NCI-H2081 treated with DMSO at 0.1 percent for 48 hours (cell line): ENCODE results near the gene TRIM28.
A peak's percentile ranks its signal among the peaks of the same experiment; 100 is the strongest.
"Not testable (repeated sequence)": the region's sequence is repeated elsewhere in the genome, so short reads cannot be mapped to it uniquely, and the experiment has no call there.

Experiments used
- DNase-seq: peaks from one replicate; lab custom pipeline; 2025; lab: John Stamatoyannopoulos, UW

TRIM28 gene

DNA sequence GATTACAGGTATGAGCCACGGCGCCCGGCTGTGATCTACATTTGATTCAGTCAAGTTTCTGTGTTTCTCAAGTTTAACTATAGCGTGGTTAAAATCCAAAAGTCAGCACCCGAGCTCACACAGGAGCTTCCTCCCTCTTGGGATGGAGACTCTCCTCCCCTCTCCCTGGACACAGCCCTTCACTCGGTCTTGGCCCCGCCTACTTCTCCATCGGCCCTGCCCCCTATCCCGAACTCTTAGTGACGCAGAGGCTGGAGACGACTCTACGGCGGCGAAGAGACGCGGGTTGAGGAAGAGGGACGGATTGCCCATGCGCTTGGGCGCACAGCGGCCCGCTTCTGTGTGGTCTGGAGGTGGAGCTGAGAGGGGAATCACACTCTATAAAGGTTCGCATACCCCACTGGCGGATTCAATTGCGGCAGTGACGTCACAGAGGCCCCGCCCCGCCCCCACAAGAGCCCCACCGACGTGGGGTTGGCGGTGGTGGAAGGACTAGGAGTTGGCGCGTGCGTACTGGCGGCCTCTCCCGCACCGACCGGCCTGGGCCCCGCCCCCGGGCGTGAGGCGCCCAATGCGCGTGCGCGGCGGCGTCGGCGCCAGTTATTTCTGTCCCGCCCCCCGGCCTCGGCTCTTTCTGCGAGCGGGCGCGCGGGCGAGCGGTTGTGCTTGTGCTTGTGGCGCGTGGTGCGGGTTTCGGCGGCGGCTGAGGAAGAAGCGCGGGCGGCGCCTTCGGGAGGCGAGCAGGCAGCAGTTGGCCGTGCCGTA lies at the start of gene TRIM28:
Gene TRIM28, plus strand, starts transcription at position 239 of the 765 bp plus-strand sequence. CDS start 694 bp downstream, outside the sequence.
- no peak for DNase-seq

DNA sequence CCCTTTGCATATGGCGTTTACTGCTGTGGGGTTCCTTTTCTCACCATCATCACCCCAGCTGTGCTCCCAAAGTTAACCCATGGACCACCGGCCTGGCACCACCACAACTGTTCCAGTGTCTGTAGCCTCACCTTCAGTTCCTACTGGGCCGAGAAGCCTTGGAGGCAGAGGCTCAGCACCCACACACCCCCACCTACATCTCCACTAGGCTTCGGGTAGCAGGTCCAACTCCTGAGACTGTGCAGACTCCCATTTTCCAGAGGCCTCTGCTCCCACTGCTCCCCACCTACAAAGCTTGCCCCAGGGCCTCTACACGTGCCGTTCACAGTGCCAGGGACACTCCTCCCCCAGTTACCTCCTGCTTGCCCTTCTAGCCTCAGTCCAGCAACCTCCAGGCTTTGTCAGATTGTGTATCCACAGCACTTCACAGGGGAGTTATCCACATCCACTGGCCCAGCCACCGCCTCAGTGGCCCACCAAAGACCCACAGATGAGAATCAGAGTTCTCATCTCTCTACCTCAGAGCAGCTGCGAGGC lies 46.2 kb upstream of the TRIM28 start:
- DNase-seq, result no peak

DNA sequence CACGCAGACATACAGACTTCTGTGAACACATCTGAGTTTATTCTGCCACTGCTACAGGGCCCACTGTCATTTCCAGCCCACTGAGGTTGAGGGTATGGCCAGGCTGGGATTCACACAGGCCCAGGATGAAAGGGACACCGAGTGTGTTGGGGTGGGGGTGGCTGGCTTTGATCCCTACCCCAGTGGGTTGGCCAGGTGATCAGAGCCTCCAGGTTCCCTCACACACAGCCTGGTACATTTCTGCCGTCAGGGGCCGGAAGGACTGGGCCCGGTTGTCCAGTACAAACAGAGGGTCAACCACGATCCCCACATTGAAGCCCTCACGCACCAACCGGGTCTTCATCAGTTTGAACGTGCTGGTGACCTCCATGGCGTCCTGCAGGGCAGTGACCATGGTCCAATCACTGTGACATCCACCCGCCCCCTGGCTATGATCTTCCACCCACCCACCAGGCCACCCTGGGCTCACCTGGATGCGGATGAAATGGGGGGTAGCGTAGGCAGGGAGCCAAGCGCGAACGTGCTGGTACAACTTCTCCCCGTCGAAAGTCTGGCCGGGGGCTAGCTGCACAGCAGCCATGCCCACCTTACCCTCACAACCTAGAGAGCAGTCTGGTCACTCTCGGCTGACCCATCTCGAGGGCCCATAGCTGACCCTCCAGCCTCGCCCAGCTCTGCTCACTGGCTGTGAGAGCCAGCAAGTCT lies 45.4 kb upstream of the TRIM28 start:
- no peak for DNase-seq

DNA sequence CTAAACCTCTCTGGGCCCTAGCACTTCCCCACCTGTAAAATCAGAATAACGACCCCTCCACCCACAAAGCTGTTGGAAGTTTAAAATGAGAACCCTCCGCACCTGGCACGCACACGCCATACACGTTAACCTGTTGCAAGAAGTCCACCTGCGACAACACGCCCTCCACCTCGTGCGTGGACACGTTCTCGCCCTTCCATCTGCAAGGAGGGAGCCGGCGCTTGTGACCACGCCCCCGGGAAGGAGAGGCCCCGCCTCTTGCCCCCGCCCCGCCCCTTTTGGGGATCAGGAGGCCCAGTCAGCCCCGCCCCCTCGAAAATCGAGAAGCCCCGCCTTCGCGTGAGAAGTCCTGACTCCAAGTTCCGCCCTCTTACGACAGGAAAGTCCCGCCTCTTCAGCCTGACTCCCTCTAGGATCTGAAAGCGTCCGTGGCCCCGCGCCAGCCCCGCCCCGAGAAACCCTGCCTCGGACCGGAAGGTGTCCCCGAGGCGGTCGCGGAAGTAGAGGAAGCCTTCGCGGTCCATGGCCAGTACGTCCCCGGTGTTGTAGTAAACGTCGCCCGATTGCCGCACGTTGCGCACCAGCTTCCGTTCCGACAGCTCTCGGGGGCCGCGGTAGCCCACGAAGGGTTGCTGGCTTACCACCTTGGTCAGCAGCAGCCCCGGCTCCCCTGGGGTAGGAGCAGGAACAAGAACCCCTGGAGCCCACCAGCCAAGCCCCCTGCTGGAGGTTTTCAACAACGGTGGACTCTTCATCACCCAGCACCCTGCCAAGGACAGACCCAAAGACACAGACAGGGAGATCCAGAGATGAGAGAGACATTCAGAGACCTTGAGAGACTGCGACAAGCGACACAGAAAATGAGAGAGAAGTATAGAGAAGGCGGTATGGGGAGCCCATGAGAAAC lies 44.6 kb upstream of the TRIM28 start:
- DNase-seq, result peak; percentile 93

DNA sequence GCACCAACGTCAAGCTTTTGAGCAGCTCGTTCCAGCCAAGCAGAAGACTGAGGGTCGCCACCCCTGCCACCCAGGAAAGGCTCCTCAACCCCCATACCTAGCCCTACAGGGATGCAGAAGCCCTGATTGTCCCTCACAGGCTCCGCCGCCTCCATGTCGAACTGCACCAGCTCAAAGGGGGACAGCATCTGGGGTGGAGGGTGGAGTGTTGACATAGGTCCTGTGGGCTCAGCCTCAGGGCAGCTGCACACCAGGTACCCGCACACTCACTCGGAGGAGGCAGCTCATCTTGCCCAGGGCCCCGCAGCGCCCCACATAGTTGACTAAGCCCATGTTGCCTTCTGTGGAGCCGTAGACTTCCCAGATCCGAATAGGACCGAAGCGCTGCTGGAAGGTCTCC lies 43.6 kb upstream of the TRIM28 start:
- DNase-seq, result no peak

DNA sequence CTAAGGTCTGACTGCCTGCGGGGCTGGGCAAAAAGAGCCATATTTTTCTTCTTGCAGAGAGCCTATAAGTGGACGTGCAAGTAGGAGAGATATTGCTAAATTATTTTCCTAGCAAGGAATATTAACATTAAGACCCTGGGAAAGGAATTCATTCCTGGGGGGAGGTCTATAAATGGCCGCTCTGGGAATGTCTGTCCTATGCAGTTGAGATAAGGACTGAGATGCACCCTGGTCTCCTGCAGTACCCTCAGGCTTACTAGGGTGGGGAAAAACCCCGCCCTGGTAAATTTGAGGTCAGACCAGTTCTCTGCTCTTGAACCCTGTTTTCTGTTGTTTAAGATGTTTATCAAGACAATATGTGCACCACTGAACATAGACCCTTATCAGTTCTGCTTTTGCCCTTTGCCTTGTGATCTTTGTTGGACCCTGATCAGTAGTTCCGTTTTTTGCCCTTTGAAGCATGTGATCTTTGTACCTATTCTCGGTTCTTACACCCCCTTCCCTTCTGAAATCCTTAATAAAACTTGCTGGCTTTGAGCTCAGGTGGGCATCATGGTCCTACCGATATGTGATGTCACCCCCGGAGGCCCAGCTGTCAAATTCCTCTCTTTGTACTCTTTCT lies 36.2 kb upstream of the TRIM28 start:
- not testable (repeated sequence) for DNase-seq

DNA sequence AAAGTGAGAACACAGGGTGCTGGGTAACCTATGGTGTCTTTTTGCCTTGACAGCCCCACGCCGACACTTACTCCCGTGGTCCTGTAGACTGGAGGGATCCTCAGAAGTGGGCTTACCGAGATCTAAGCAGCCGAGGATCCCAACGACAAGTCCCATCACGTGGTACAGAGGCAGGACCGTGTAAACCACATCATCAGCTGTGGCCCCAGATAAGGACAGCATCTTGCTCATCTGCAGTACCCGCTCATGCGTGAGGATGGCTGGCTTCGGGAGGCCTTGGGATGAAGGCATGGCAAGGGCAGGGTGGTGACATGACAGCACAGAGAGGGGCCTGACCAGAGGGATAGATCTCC lies 34.2 kb upstream of the TRIM28 start:
- DNase-seq, result no peak

DNA sequence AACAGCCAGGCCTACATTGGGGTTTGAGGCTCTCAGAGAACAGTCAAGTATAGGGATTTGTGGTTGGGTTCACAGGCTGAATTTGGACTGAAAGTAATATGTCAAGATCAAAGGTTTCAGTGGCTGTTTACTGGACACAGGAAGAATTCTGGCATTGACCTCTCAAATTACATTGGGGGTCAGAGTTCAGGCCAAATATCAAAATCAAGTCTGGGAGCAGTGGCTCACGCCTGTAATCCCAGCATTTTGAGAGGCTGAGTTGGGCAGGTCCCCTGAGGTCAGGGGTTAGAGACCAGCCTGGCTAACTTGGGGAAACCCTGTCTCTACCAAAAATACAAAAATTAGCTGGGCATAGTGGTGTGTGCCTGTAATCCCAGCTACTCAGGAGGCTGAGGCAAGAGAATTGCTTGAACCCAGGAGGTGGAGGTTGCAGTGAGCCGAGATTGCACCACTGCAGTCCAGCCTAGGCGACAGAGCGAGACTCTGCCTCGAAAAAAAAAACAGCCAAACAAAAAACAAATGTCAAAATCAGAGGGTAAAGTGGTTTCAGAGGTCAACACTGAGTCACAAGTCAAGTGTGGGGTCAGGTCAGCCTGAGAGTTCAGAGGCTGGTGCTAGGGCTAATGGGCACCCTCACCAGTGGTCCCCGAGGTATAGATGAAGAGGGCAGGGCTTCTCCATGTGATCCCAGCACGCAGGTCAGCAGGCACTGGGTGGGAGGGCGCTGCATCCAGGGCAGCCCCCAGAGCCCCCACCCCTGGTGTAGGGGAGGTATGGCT lies 33.6 kb upstream of the TRIM28 start:
- no peak for DNase-seq

DNA sequence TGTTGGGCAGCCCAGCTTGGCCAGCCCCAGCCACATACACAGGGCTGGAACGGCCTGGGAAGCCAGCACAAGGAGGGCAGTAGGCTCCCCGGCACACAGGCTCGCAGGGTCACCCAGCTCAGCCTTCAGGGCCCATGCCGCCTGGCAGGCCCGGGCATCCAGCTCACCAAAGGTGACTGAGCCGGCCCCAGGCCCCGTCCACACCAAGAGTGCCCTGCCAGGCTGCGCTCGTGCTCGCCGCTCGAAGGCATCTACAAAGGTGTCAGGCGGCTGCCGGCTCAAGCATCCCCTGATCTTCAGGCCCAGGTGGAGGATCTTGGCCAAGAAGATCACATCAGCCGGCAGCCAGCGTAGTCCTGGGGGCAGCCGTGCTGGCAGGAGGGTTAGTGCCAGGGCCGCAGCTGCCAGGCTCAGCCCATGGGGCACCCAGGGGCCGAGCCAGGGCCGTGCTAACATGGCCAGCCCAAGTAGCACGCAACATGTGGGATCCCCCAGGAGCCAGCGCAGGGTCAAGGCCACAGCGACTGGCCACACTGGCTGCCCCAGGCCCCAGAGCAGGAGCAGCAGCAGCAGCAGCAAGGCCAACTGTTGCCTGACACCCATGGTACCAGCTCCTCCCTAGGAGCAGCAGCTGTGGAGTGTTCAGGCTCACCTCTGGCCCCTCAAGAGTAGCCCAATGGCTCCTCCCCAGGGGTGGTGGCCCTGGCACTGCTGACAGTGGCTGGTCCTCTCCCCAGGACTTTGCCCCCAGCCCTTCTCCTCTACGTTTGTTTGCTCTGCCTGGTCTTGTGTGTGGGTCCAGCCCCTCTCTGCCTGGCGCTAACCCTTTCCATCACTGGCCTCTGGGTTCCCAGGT lies 32.3 kb upstream of the TRIM28 start, which contains the start of gene SLC27A5:
Gene SLC27A5, minus strand, starts transcription at position 640 of the 856 bp plus-strand sequence. Its CDS starts 37 bp downstream, at position 603.
- no peak for DNase-seq

DNA sequence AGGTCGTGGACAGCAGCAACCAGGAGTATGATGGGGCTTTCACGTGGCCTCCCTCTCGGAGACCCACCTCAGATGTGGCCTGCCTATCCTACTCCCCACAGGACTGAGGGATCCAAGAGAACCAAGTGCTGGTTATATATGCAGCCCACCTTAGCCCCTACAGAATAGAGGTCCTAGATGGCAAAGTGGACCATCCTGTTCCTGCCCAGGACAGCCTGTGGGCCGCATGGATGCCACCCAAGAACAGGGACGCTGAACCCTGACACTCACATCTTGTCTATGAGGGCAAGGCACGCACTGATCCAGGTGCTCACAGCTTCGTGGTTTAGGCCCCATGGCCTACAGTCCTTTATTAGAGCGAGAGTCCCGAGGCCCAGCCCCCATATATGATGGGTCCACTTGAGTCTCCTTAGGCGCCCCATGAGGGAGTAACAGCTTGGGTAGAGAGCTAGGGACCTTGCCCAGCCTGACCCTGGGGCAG lies 30.6 kb upstream of the TRIM28 start:
- DNase-seq, result no peak

DNA sequence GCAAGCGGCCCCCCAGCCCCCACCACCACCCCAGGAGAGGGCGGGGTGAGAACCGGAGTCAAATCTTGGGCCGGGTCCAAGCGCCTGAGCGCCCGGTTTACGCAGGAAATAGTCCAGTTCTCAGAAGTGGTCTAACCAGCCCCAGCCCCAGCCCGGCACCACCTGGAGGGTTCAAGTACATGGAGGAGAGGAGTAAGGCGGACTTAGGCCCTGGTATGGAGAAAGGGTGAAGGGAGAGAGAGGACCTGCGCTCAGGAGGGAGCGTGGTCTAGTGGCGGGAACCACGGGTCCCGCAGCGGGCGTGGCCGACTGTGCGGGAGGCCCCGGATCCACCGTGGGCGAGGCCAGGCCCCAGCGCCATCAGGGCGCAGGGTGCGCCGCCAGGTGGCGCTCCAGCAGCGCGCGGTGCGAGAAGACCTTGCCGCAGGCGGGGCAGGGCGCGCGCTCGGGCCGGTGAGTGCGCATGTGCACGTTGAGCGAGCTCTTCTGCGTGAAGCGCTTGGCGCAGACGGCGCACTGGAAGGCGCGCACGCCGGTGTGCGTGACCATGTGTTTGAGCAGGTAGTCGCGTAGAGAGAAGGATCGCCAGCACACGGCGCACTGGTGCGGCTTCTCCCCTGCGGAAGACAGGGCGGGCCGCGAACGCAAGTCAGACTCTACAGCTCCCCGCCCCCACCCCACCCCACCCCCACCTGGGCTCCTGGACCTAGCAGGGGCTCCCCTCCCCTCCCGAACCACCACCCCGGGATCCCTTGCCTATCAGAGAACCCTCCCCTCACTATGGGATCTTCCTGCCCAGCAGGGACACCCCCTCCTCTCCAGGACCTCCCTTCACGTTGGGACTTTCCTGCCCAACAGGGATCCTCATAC lies 29.9 kb upstream of the TRIM28 start:
- DNase-seq, result peak; percentile 63

DNA sequence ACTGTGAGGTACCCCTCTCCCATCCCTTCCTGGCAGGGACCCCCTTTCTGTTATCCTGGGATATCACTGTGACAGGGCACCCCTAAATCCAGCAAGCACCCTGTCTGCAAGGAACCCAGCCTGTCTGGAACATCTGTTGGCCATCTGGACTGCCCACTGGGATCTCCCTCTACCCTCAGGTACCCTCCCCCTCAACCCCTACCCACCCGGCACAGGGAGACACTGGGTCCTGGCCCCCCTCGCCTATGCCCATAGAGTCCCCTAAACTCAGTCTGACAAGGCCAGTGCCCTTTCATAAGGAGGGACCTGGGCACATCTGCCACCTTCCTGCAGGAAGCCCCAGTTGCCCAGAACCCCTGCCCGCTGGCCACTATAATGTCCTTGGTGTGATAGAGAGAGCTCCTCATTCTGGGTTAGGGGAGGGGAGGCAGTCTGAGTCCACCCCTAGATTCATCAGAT lies 29.3 kb upstream of the TRIM28 start:
- DNase-seq, result no peak

DNA sequence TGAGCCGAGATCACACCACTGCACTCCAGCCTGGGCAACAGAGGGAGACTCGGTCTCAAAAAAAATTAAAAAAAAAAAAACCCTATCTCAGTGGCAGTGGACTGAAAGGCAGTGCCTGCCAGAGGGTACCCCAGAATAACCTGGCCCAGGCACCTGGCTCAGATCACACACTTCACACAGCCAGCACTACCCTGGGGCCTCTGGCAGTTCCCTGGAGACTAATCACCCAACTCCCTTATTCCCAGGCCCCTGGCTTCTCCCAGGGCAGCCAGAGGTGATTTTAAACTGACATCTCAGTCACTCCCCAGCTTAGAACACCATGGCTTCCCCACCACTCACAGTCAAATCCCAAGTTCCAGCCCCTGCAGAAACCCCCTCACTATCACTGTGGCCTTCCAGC lies 28.6 kb upstream of the TRIM28 start:
- no peak for DNase-seq

DNA sequence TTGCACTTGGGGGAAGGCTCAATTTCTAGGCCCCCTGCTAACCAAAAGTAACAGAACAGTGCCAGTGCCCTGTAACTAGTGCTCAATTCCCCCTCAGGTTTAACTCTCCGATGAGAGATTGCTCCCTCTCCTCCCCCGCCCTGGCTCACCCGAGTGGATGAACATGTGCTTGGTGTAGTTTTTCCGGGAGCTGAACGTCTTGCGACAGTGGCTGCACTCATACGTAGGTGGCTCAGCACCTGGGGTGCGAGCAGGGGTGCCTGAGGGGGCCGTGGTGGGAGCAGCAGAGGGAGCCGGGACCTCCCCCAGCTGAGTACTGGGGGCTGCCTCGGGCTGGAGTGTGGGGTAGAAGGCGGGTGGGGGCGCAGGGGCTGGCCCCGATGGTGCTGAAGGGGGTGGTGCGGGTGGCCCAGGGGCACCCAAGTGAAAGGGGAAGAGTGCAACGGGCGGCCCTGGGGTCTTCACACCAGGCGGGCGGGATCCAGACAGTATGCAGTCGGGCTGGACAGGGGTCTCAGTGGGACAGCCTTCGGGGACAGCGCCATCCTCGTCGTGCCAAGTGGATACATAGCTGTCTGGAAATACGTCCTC lies 27.5 kb upstream of the TRIM28 start:
- DNase-seq, result no peak

DNA sequence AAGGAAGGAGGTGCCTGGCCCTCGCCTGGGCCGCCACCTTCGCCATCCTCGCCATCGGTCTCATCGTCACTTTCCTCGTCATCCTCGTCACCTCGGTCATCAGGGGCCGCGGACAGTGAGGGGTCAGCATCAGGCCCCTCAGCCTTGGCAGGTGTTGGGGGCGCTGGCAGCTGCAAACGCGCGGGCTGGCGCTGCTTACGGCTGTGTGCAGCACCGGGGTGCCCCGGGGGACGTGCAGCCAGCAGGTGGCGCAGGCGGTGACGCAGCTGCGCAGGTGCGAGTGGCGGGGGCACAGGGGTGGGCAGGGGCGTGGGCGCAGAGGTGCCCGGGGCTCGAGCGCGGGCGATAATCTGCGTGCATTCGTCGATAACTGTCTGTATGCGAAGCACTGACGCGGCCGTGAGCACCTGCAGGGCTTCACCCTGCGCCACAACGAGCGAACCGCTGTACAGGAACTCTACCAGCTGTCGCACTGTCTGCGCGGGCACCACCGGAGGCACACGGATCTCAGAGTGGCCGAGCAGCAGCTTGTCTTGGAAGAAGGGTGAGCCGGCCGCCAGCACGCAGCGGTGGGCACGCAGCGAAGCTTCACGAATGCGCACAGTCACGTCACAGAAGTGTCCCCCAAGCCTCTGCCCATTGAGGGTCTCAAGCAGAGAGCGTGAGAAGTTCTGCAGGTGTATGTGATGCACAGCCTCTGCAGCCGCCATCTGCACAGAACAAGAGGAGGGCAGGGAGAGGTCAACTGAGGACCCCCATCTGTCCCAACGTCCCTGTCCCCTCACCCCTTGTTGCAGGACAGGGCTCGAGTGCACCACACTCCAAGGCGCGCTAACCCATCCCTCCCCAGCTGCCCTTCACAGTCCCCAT lies 26.7 kb upstream of the TRIM28 start:
- no peak for DNase-seq

DNA sequence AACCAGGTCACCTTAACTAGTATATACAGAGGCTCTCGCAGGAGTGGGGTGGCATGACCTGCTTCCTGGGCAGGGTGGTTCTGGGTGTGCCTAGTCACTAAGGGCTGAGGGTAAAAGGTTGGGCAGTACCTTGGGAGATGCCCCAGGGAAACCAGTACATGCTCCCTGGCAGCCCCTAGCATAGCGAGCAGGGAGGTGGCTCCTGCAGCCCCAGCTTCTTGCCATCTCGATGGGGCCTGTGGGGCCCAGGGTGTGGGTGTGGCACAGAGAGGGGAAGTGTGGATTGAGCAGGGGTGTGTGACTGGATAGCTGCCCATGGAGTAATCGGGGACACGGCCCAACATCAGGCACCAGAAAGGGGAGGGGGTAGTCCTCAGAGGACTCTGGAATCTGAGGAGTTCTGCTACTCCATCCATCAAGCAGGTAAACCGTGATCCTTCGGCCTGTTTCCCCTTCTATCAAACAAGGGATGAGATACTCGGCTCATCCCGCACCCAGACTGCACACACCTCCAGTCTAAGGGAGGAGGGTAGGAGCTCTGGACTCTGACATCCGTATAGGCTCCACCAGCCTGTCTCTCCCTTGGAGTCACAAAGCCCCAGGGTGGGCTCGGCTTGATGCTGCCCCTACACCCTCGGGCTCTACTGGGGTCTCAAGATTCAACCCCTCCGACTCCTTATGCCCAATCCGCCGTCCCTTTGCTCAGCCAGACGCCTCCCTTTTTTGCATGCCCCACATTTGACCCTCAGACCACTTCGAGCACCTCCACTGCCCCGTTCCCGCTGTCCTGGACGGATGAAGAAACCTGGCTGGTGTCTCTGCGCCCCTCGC lies 25.4 kb upstream of the TRIM28 start:
- no peak for DNase-seq

DNA sequence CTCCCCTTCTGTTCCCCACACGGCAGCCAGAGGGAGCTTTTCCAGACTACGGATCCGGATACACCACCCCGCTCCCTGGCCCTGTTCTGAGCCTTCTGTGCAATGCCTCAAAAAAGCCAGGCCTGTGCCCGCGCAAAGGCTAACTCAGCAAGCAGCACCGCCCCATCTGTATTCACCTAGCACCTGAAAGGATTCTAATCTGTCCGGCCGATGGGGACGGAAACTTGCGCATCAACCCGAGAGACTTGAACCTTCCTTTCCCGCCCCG lies 24.8 kb upstream of the TRIM28 start:
- no peak for DNase-seq
